HepG2 (cell line): ENCODE measurements around the gene RFC2. TPM values are rescaled to one million over a fixed set of nuclear protein-coding genes. Genes with fewer than 3 reads are reported as not detected.
A peak's percentile ranks its signal among the peaks of the same experiment; 100 is the strongest.

ENCODE experiments used
- BHLHE40 ChIP-seq: IDR thresholded peaks from 2 replicates; pipeline ENCODE4 v1.6.1; 2011; ENCODE audit warnings: low read length, improper control_type of control experiment
- BRD4 ChIP-seq: sonication (generic); formaldehyde crosslinking; IDR thresholded peaks from 2 replicates; pipeline ENCODE4 v1.4.0; 2020; ENCODE audit warnings: missing genetic modification reagents
- CCDC6 ChIP-seq: sonication (generic); formaldehyde crosslinking; IDR thresholded peaks from 2 replicates; pipeline ENCODE4 v1.8.1; 2022; ENCODE audit warnings: mild to moderate bottlenecking, missing genetic modification reagents, moderate library complexity
- FOXJ3 ChIP-seq: sonication (generic); formaldehyde crosslinking; IDR thresholded peaks from 2 replicates; pipeline ENCODE4 v1.4.0; 2020; ENCODE audit warnings: missing genetic modification reagents, mild to moderate bottlenecking, borderline replicate concordance
- GABPA ChIP-seq, 2 experiments: IDR thresholded peaks; 2 replicates each; pipeline ENCODE4 v1.6.1; 2011 to 2016; ENCODE audit warnings: low read depth in 2 of 2, low read length in 1 of 2, missing biosample characterization in 1 of 2, missing genetic modification characterization in 1 of 2
- GTF3A ChIP-seq: sonication (generic); formaldehyde crosslinking; conservative IDR thresholded peaks from 2 replicates; pipeline ENCODE4 v1.4.0; 2020; ENCODE audit warnings: mild to moderate bottlenecking, missing genetic modification reagents
- GZF1 ChIP-seq: sonication (generic); formaldehyde crosslinking; IDR thresholded peaks from 2 replicates; pipeline ENCODE4 v1.5.1; 2020; ENCODE audit warnings: mild to moderate bottlenecking, missing genetic modification reagents
- KMT2B ChIP-seq: IDR thresholded peaks from 2 replicates; pipeline ENCODE4 v1.6.1; 2016; ENCODE audit warnings: missing genetic modification reagents, missing compliant biosample characterization
- MED1 ChIP-seq: sonication (generic); formaldehyde crosslinking; IDR thresholded peaks from 2 replicates; pipeline ENCODE4 v1.4.0; 2020; ENCODE audit warnings: missing genetic modification reagents
- RAD51 ChIP-seq: fragments of 450-650 bp; IDR thresholded peaks from 2 replicates; pipeline ENCODE4 v1.6.1; 2016; ENCODE audit warnings: borderline replicate concordance
- TCF7 ChIP-seq: sonication (generic); IDR thresholded peaks from 2 replicates; pipeline ENCODE4 v1.6.1; 2016; ENCODE audit warnings: antibody characterized with exemption, low read depth
- U2AF2 ChIP-seq: fragments of 200-400 bp; formaldehyde crosslinking; IDR thresholded peaks from 2 replicates; pipeline ENCODE4 v1.6.1; 2017; ENCODE audit warnings: low read depth, mild to moderate bottlenecking, low read length
- ZBTB43 ChIP-seq: sonication (generic); formaldehyde crosslinking; conservative IDR thresholded peaks from 2 replicates; pipeline ENCODE4 v1.4.0; 2020; ENCODE audit warnings: missing genetic modification reagents
- ZFAT ChIP-seq: sonication (generic); formaldehyde crosslinking; conservative IDR thresholded peaks from 2 replicates; pipeline ENCODE4 v1.8.1; 2023; ENCODE audit warnings: missing genetic modification reagents, inconsistent platforms
- ZKSCAN8 ChIP-seq: IDR thresholded peaks from 2 replicates; pipeline ENCODE4 v1.6.1; 2016; ENCODE audit warnings: borderline replicate concordance, missing genetic modification reagents, missing compliant biosample characterization
- ZNF260 ChIP-seq: sonication (generic); formaldehyde crosslinking; IDR thresholded peaks from 2 replicates; pipeline ENCODE4 v1.4.0; 2020; ENCODE audit warnings: missing genetic modification reagents, low read depth, mild to moderate bottlenecking, borderline replicate concordance
- ZNF281 ChIP-seq: sonication (generic); formaldehyde crosslinking; IDR thresholded peaks from 2 replicates; pipeline ENCODE4 v1.4.0; 2020; ENCODE audit warnings: missing genetic modification reagents, borderline replicate concordance
- ZNF337 ChIP-seq: sonication (generic); formaldehyde crosslinking; IDR thresholded peaks from 2 replicates; pipeline ENCODE4 v1.5.1; 2020; ENCODE audit warnings: missing genetic modification reagents, low read depth, mild to moderate bottlenecking, borderline replicate concordance
- ZNF556 ChIP-seq: sonication (generic); formaldehyde crosslinking; IDR thresholded peaks from 2 replicates; pipeline ENCODE4 v1.4.0; 2020; ENCODE audit warnings: mild to moderate bottlenecking, missing genetic modification reagents, borderline replicate concordance
- ZNF557 ChIP-seq: sonication (generic); formaldehyde crosslinking; IDR thresholded peaks from 2 replicates; pipeline ENCODE4 v1.4.0; 2020; ENCODE audit warnings: missing genetic modification reagents
- ZNF704 ChIP-seq: sonication (generic); formaldehyde crosslinking; IDR thresholded peaks from 2 replicates; pipeline ENCODE4 v1.8.1; 2023; ENCODE audit warnings: mild to moderate bottlenecking, inconsistent platforms, moderate library complexity, missing genetic modification reagents, borderline replicate concordance
- ZNF761 ChIP-seq: sonication (generic); formaldehyde crosslinking; conservative IDR thresholded peaks from 2 replicates; pipeline ENCODE4 v1.4.0; 2020; ENCODE audit warnings: mild to moderate bottlenecking, missing genetic modification reagents
- ZSCAN31 ChIP-seq: sonication (generic); formaldehyde crosslinking; IDR thresholded peaks from 2 replicates; pipeline ENCODE4 v1.5.0; 2020; ENCODE audit warnings: low read depth, mild to moderate bottlenecking, missing genetic modification reagents
- polyA plus RNA-seq, 8 experiments: library from polyadenylated mRNA; depleted of rRNA in 3 of 8; stranded (reverse) in 7 of 8; unstranded in 1 of 8; fragments of >200 nt; fragmentation: Illumina TruSeq in 4 of 8; extraction: Trizol in 4 of 8; gene quantifications; 2 replicates each; pipeline versions ENCODE4 v1.2.1 to v1.2.3, GENCODE V29; 2011 to 2016; ENCODE audit warnings: low read depth in 4 of 8, missing spikeins in 1 of 8, mixed read lengths in 1 of 8; ENCODE audit not compliant: insufficient read depth in 1 of 8
- total RNA-seq, 5 experiments: library from RNA; depleted of rRNA; stranded (reverse); fragments of >200 nt; fragmentation: Illumina TruSeq; extraction: Trizol; gene quantifications; 2 replicates each; pipeline ENCODE4 v1.2.3, GENCODE V29; 2016; ENCODE audit warnings: low read depth in 1 of 5

RFC2 gene
- total and polyA plus RNA-seq, 2 of the 13 experiments (the other 11 are each of a cell fraction or from before 2014, with no cell fraction given) = 14.6 to 43.5 TPM

- TF ChIP-seq U2AF2 = no peak
- TF ChIP-seq RAD51 = no peak
- no peak for TF ChIP-seq MED1 (CRISPR knock-in tag)
- no peak for TF ChIP-seq ZNF260 (CRISPR knock-in tag)
- no peak for TF ChIP-seq ZKSCAN8 (CRISPR knock-in tag)
- TF ChIP-seq BRD4 (CRISPR knock-in tag) = 0 out of 2 replicates have a peak, but pooled peaks have one; percentile 7
- no peak for TF ChIP-seq ZNF761 (CRISPR knock-in tag)
- TF ChIP-seq KMT2B = no peak
- no peak for TF ChIP-seq ZFAT (CRISPR knock-in tag)
- 0 out of 2 replicates have a peak, but pooled peaks have one; percentile 6 for TF ChIP-seq ZBTB43 (CRISPR knock-in tag)
- no peak for TF ChIP-seq CCDC6 (CRISPR knock-in tag)
- TF ChIP-seq FOXJ3 (CRISPR knock-in tag) = no peak
- no peak for TF ChIP-seq ZNF556 (CRISPR knock-in tag)
- TF ChIP-seq ZNF704 (CRISPR knock-in tag) = no peak
- TF ChIP-seq ZNF557 = no peak
- no peak for TF ChIP-seq GZF1 (CRISPR knock-in tag)
- TF ChIP-seq GABPA (IDR thresholded peaks at IDR 0.05; ENCODE audit: low read depth, low read length) = peak; percentile 13; the same call in 1 of the 2 replicates
- no peak for TF ChIP-seq GABPA (CRISPR knock-in tag; IDR thresholded peaks at IDR 0.05; ENCODE audit: low read depth)
- TF ChIP-seq ZNF281 (CRISPR knock-in tag) = no peak
- no peak for TF ChIP-seq ZNF337 (CRISPR knock-in tag)
- no peak for TF ChIP-seq ZSCAN31 (CRISPR knock-in tag)
- TF ChIP-seq BHLHE40 = no peak
- no peak for TF ChIP-seq GTF3A
- TF ChIP-seq TCF7 = no peak
Observed at GRCh38 chr7:74254858-74255379, 720 bp upstream of the RFC2 start (continued).
